GM12875 (cell line): ENCODE results near the gene SHLD1.

Experiments
- H3K4me3 ChIP-seq: one replicate; pipeline ENCODE4 v1.5.1; 2011; ENCODE audit warnings: low read depth, low read length, control low read depth
- CTCF ChIP-seq: IDR thresholded peaks from 2 replicates; pipeline ENCODE4 v1.5.1; 2011; ENCODE audit warnings: low read depth, mild to moderate bottlenecking, control low read depth, inconsistent platforms, low read length, moderate library complexity, borderline replicate concordance; ENCODE audit not compliant: insufficient read depth

Gene SHLD1

GRCh38 chr20:5809495-5809894 is 59.3 kb downstream of the SHLD1 start:
- 0 out of 2 replicates have a peak, but pooled peaks have one; percentile 2 for TF ChIP-seq CTCF
- no peak overlapping the region for H3K4me3 ChIP-seq

GRCh38 chr20:5810800-5811422 is 60.7 kb downstream of the SHLD1 start:
- no peak for TF ChIP-seq CTCF
- H3K4me3 ChIP-seq: no peak overlapping the region

GRCh38 chr20:5811746-5812145 is 61.5 kb downstream of the SHLD1 start:
- no peak overlapping the region for H3K4me3 ChIP-seq
- TF ChIP-seq CTCF: no peak

GRCh38 chr20:5818346-5818681 is 68.1 kb downstream of the SHLD1 start:
- no peak overlapping the region for H3K4me3 ChIP-seq

GRCh38 chr20:5820738-5821137 is 70.5 kb downstream of the SHLD1 start:
- no peak overlapping the region for H3K4me3 ChIP-seq
- TF ChIP-seq CTCF: no peak

More at GRCh38 chr20:5818346-5818681, 68.1 kb downstream of the SHLD1 start:
- no peak for TF ChIP-seq CTCF

- no peak overlapping the region for H3K4me3 ChIP-seq
- TF ChIP-seq CTCF: no peak
Observed at GRCh38 chr20:5821627-5822215, 71.5 kb downstream of the SHLD1 start.

- H3K4me3 ChIP-seq: no peak overlapping the region
- no peak for TF ChIP-seq CTCF
Observed at GRCh38 chr20:5822569-5822968, 72.4 kb downstream of the SHLD1 start.
